NCI-H2107 (cell line): ENCODE measurements around the gene DEFB110.
A peak's percentile ranks its signal among the peaks of the same experiment; 100 is the strongest.

ENCODE experiments used
- DNase-seq: peaks from one replicate; lab custom pipeline; 2025; lab: John Stamatoyannopoulos, UW

Gene DEFB110

GRCh38 chr6:50021894-50022293, at the start of gene DEFB110:
Gene DEFB110 (minus strand): TSS chr6:50021994. CDS start chr6:50021935, 59 bp downstream.
- no peak for DNase-seq

- no peak for DNase-seq
Measured at GRCh38 chr6:50070101-50070500, 48.3 kb upstream of the DEFB110 start.

DNA sequence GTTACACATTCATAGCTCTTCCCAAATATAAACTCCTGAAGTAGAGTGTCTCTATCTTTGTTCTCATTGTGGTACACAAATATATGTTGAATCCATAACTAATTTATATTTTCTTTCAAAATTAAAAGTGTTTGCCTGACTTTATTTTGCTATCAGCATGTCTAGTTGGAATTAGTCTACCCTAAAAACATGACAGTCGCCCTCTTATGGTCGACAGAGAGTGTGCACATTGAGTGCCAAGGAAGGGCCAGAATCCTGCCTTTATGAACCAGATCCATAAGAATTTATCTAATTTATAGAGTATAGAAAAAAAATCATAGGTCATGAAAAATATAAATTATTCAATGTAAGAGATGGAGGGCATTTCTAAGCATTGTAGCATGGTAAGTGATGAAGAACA, 40.3 kb upstream of the DEFB110 start:
- no peak for DNase-seq

DNA sequence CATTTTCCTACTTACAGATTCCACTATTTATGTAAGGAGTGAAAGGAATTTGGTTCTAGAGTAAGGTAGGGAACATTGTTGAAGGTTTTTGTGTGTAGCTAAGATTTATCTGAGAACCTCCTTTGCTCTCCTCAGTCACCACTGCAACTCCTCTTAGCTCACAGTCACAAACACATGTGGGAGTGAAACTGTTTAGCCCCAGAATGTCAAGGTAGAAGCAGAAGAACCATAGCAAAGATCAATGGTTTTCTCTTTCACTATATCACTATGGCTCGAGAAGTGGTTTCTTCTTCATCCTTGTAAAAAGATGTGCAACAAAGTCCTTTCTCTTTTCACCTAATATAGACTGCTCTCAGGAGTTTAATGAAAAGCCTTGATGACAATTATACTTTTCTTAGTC, 34.4 kb upstream of the DEFB110 start:
- no peak for DNase-seq

- no peak for DNase-seq
Measured at GRCh38 chr6:50049829-50050228, 28.0 kb upstream of the DEFB110 start, which contains the start of gene DEFB112. Gene DEFB112 (minus strand): TSS chr6:50049929. CDS start chr6:50049869, 60 bp downstream.

- no peak for DNase-seq
Measured at GRCh38 chr6:50047026-50047425, 25.2 kb upstream of the DEFB110 start.

DNA sequence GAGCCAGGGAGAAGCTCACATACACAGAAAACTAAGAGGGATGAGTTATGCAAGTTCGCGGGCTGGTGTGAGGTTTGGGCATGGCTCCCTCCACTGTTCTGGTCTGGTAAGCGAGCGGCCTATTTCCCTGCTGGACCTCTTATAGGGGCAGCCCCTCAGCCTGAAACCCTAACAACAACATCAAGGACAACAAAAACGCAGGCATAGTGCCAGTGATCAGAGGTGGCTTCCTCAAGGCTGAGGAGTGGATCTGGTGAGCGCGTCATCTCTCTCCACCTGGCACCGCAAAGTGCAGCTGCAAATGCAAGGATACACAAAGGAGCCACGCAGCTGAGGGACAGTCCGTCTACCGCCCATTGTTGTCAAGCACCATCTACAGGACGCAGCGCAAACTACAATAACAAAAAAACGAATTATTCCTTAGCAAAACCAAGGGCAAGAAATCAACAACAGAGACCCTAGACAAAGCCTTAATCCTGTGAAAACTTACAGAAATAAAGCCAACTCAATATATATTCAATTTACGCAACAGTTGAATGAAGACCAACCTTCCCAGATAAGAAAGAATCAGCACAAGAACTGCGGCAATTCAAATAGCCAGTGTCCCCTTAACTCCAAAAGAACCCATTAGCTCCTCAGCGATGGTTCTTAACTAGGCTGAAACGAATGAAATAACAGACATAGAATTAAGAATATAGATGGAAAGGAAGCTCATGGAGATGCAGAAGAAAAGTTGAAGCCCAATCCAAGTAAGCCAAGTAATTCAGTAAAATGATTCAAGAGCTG, 9.2 kb upstream of the DEFB110 start:
- peak; percentile 1 for DNase-seq

GRCh38 chr6:50030350-50030749, 8.6 kb upstream of the DEFB110 start:
- DNase-seq = no peak

GRCh38 chr6:50025258-50025657, 3.5 kb upstream of the DEFB110 start:
- DNase-seq = no peak

GRCh38 chr6:50007819-50008218, 14.0 kb downstream of the DEFB110 start:
- DNase-seq = no peak

GRCh38 chr6:50003139-50003538, 18.7 kb downstream of the DEFB110 start:
- no peak for DNase-seq

GRCh38 chr6:49995278-49995677, 26.5 kb downstream of the DEFB110 start:
- no peak for DNase-seq

GRCh38 chr6:49988900-49989299, 32.9 kb downstream of the DEFB110 start:
- no peak for DNase-seq

DNA sequence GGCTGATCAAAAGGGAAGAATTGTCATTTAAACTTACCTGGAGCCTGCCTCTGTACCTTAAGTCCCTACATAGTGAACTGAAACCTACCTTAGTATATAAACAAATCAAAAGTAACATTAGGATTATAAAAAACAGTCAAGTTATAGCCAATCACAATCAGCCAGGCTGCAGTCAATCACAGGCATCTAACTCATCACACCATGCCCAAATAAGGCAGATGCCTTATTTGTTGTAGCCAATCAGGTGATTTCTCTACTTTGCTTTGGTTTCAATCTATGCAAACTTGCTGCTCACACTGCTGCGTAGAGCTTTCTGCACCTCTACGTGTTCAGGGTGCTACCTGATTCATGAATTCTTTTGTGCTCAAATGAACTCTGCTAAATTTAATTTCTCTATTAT, 34.0 kb downstream of the DEFB110 start:
- DNase-seq = no peak

DNA sequence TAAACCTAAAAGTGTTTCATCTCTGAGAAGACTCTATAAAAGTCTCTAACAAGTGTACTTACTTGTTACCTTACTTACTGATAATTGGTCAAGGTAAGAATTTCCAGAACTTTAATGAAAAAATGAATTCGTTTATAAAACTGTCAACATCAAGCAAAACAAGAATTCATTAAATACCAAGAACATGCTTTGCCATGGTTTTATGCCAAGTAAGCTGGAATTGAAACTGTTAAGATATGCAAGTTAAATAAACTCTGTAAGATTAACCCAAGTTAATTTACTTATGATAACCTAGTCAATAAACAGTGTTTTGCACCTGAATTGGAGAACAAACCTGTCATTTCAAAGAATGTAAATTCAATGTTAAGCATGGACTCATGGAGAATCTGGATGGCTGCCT, 35.2 kb downstream of the DEFB110 start:
- DNase-seq = no peak

- DNase-seq = no peak
Measured at GRCh38 chr6:49982046-49982445, 39.7 kb downstream of the DEFB110 start.

DNA sequence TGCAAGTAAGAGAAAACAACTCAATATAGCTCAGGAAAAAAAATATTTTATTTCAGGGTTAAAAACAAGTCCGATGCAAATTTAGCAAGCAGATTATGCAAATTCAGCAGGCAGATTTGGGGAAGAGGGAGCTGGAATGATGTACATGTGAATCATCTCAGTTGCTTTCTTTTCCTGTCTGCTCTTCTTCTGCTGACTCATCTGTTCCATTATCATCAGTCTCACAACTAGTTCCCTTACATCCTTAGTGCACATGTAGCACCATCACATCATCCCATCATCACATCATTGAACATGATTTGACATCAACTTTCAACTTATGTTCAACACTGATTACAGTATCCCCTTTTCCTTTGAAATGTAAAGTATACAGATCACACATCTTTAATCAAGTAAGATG, 40.9 kb downstream of the DEFB110 start:
- DNase-seq = no peak

DNA sequence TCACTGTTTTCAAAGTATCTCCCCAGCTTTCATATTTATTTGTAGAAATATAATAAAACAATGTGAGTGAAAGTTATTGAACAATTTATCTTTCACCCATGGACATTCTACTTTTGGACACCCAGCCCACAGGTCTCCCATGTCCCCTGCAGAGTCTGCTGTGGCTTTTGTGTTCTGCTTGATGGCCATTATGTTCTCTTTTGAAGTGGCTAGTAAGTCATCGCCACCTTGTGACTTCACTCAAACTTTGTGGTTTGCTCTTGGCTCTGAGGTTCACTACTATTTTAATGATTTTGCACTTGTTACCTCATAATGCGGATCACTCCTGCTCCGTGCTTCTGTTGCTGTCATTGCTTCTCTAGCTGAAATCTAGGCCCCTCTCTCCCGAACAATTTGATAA, 42.2 kb downstream of the DEFB110 start:
- no peak for DNase-seq

DNA sequence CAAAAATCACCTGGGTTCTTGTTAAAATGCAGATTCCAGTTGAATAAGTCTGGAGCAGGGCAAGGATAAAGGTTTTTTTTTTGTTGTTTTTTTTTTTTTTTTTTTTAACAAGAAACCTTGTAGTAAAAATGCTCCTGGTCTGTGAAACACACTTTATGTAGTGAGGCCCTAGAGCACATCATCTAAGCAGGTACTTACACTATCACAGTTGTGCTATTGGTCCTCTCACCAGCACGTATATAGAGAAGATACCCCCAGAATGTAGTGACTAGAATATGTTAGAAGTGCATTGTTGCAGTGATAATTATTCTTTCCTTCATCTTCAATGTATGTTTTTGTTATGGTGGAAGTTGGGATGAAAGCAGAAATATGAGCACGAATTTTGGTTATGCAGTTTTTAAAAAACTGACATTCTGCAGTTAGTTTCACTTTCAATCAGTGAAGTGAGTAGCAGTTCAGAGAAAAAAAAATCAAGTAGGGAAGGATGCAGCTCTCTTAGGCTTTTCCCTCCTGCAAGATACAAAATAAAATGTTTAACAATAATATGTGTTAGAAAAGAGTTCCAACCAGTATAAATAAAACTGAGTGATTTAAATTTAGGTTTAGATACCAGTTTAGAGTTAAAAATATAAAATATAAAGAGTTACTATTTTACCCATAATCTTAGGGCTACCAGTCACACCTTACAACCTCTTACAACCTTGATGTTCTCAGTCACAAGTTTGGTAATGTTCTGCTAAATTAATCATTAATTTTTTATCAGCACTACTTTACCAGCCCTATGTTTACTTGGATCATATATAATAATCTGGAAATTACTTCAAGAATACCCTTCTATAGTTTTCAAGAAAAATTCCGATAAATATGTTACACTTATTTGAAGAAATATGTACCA, 43.2 kb downstream of the DEFB110 start:
- no peak for DNase-seq

DNA sequence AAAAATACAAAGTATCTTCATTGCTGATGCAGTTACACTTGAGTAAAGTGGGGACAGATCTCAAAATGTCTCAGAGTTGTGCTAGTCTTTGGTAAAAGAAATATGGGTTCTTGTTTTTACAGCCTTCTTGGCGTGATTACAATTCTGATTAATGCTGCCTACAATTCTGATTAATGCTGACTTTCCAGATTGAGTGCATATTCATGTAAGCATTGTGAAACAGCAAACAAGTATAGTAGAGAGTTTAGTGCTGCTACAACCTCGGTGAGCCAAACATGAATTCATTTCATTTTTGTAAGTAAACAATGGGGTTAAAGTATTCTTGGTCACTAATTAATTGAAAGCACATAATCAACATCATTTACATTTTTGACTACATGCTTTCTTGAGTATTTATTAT, 52.2 kb downstream of the DEFB110 start, which contains the start of gene DEFB113:
Gene DEFB113, minus strand, starts transcription at position 21 of the 400 bp plus-strand sequence. Its CDS starts 0 bp downstream, at position 21.
- no peak for DNase-seq
